B cell (primary cell): Measurements from ENCODE around the gene VOPP1. TPM values are rescaled to one million over a fixed set of nuclear protein-coding genes. Genes with fewer than 3 reads are reported as not detected.

Experiments
- ATAC-seq: fragments of 200-7000 bp; cut with Tn5 transposase; one replicate; pipeline ENCODE4 v1.10.0; 2021; ENCODE audit warnings: low read depth, mild to moderate bottlenecking, moderate number of reproducible peaks, moderate library complexity
- CTCF ChIA-PET: fragments of 350-600 bp; sonication (Branson Sonifier 250); formaldehyde crosslinking; loops from one replicate; lab custom pipeline; 2021; ENCODE audit warnings: antibody characterized with exemption, inconsistent platforms; lab: Charles Lee
- POLR2A ChIA-PET: fragments of 350-600 bp; sonication (Branson Sonifier 250); formaldehyde crosslinking; loops from one replicate; lab custom pipeline; 2021; ENCODE audit warnings: antibody characterized with exemption; lab: Charles Lee
- DNase-seq: peaks from one replicate; pipeline ENCODE4 v3.0.0; 2013
- H2AFZ ChIP-seq: 2 replicates; pipeline ENCODE4 v1.6.1; 2012; ENCODE audit warnings: mild to moderate bottlenecking, low read depth, low read length; ENCODE audit not compliant: insufficient read depth, poor library complexity, severe bottlenecking
- H3K27ac ChIP-seq, 2 donors: 1 replicate in 1 of 2; 2 replicates in 1 of 2; pipeline ENCODE4 v1.5.1; 2012 to 2013; ENCODE audit warnings: low read length in 2 of 2, mild to moderate bottlenecking in 2 of 2, moderate library complexity in 1 of 2
- H3K27me3 ChIP-seq, 4 experiments: fragments of 200-600 bp in 1 of 4; sonication (generic) in 1 of 4; replicated peaks in 1 of 4; 1 replicate in 2 of 4; 2 replicates in 2 of 4; pipeline versions ENCODE4 v1.6.1 to v1.7.0; 2013 to 2016; ENCODE audit warnings: low read length in 3 of 4, mild to moderate bottlenecking in 2 of 4, mixed read lengths in 1 of 4, moderate library complexity in 1 of 4; ENCODE audit not compliant: insufficient read depth in 4 of 4, control insufficient read depth in 3 of 4; ENCODE audit errors: control extremely low read depth in 1 of 4
- H3K36me3 ChIP-seq, 2 experiments: replicated peaks in 1 of 2; 1 replicate in 1 of 2; 2 replicates in 1 of 2; pipeline versions ENCODE4 v1.6.1 to v1.7.1; 2013; ENCODE audit warnings: low read length in 1 of 2; ENCODE audit not compliant: insufficient read depth in 2 of 2, control insufficient read depth in 1 of 2; ENCODE audit errors: control extremely low read depth in 1 of 2, extremely low read depth in 1 of 2
- H3K4me1 ChIP-seq, 2 donors: fragments of 200-600 bp in 1 of 2; sonication (generic) in 1 of 2; 1 replicate in 1 of 2; 2 replicates in 1 of 2; pipeline versions ENCODE4 v1.5.1 to v1.6.1; 2013 to 2017; ENCODE audit warnings: low read length in 2 of 2; ENCODE audit not compliant: control insufficient read depth in 2 of 2, insufficient read depth in 2 of 2
- H3K4me2 ChIP-seq: replicated peaks from 2 replicates; pipeline ENCODE3; 2012; ENCODE audit warnings: mild to moderate bottlenecking, low read depth, low read length; ENCODE audit not compliant: poor library complexity, severe bottlenecking
- H3K4me3 ChIP-seq, 5 experiments: fragments of 200-600 bp in 1 of 5; sonication (generic) in 1 of 5; 1 replicate in 3 of 5; 2 replicates in 2 of 5; pipeline versions ENCODE4 v1.5.1 to v1.7.0; 2011 to 2016; ENCODE audit warnings: low read length in 4 of 5, mild to moderate bottlenecking in 4 of 5, low read depth in 2 of 5, control low read depth in 1 of 5, moderate library complexity in 1 of 5; ENCODE audit not compliant: insufficient read depth in 1 of 5; ENCODE audit errors: control extremely low read depth in 1 of 5, extremely low read depth in 1 of 5
- H3K79me2 ChIP-seq: fragments of 200-600 bp; sonication (generic); one replicate; pipeline ENCODE4 v1.6.0; 2016; ENCODE audit warnings: low read length; ENCODE audit not compliant: control insufficient read depth, insufficient read depth
- H3K9ac ChIP-seq: fragments of 200-600 bp; sonication (generic); 2 replicates; pipeline ENCODE4 v1.6.1; 2017; ENCODE audit warnings: mild to moderate bottlenecking, low read length, moderate library complexity
- H3K9me3 ChIP-seq, 3 donors: one replicate each; pipeline versions ENCODE4 v1.6.1 to v1.7.1; 2013; ENCODE audit warnings: low read length in 2 of 3; ENCODE audit not compliant: control insufficient read depth in 2 of 3, insufficient read depth in 1 of 3; ENCODE audit errors: control extremely low read depth in 1 of 3
- H4K20me1 ChIP-seq: 2 replicates; pipeline ENCODE4 v1.6.0; 2012; ENCODE audit warnings: mild to moderate bottlenecking, low read length; ENCODE audit not compliant: insufficient read depth, control insufficient read depth, poor library complexity, severe bottlenecking
- H3K27ac Mint-ChIP-seq: one replicate; pipeline ENCODE4 v1.8.0; 2021; ENCODE audit warnings: mixed read lengths
- H3K27me3 Mint-ChIP-seq: one replicate; pipeline ENCODE4 v1.8.0; 2021; ENCODE audit warnings: mixed read lengths
- H3K4me1 Mint-ChIP-seq: one replicate; pipeline ENCODE4 v1.8.0; 2021; ENCODE audit warnings: mixed read lengths
- H3K4me3 Mint-ChIP-seq: one replicate; pipeline ENCODE4 v1.8.0; 2021; ENCODE audit warnings: mixed read lengths
- H3K9me3 Mint-ChIP-seq: one replicate; pipeline ENCODE4 v1.8.0; 2022; ENCODE audit warnings: mixed read lengths; ENCODE audit not compliant: insufficient read depth
- CTCF ChIP-seq: fragments of 200-600 bp; IDR thresholded peaks from one replicate; pipeline ENCODE4 v1.8.0; 2022; ENCODE audit warnings: antibody characterized with exemption, mild to moderate bottlenecking
- EZH2 ChIP-seq: IDR thresholded peaks from 2 replicates; pipeline ENCODE4 v1.6.1; 2012; ENCODE audit warnings: borderline replicate concordance, low read depth, mild to moderate bottlenecking, moderate library complexity, low read length; ENCODE audit not compliant: insufficient read depth, poor library complexity, severe bottlenecking
- WGBS: methylation state at CpG from one replicate; pipeline ENCODE4 v1.1.5; 2013; ENCODE audit warnings: missing lambda C conversion rate; ENCODE audit not compliant: insufficient coverage; 5-methylcytosine and 5-hydroxymethylcytosine counted together
- intact Hi-C: fragments of 100-400 bp; cut with micrococcal nuclease; formaldehyde crosslinking; loops from one replicate; pipeline ENCODE4 v1.10.0; 2022
- polyA plus RNA-seq: library from polyadenylated mRNA; depleted of rRNA; stranded (reverse); fragments of >200 nt; gene quantifications from 2 replicates; pipeline ENCODE4 v1.2.3, GENCODE V29; 2012
- total RNA-seq, 2 donors: library from RNA; stranded (reverse); fragments of 120-200 nt in 1 of 2; gene quantifications; 1 replicate in 1 of 2; 2 replicates in 1 of 2; pipeline versions ENCODE4 v1.2.3 to v1.2.4, GENCODE V29; 2013 to 2022

Gene VOPP1
- total and polyA plus RNA-seq, 2 donors (not counting 1 experiment from before 2014, with no cell fraction given): 53.2 to 256 TPM

GRCh38 chr7:55590517-55591281 lies 18.4 kb upstream of the VOPP1 start:
- H3K79me2 ChIP-seq: no peaks in the 10 kb centered on the region
- no peaks in the 10 kb centered on the region for H3K9me3 ChIP-seq
- no peaks in the 10 kb centered on the region for H4K20me1 ChIP-seq
- H3K36me3 ChIP-seq: no peaks in the 10 kb centered on the region
- ChIA-PET POLR2A (no interaction called here), CTCF (interaction anchor here (1.6 kb wide), 1 partner anchor 69 kb away, joined by 6 read pairs; no protein-coding TSS in a partner anchor)
- Mint-ChIP-seq H3K4me3 (no peak overlapping the region), H3K4me1 (peaks cover 24% of the 10 kb centered on the region), H3K27ac (no peak overlapping the region), H3K9me3 (no peaks in the 10 kb centered on the region), H3K27me3 (no peaks in the 10 kb centered on the region)
- intact Hi-C loops: loop anchor here (10.0 kb wide), 1 partner anchor 306 kb away; no protein-coding TSS in a partner anchor
- no peak overlapping the region for H3K9ac ChIP-seq
- no peak overlapping the region for H3K4me2 ChIP-seq
- DNase-seq: no peak
- ATAC-seq: no peak
- H3K27ac ChIP-seq: no peak overlapping the region
- WGBS: 63% methylated on average over 6 of the region's 8 CpGs
- H2AFZ ChIP-seq: no peak overlapping the region
- peaks cover 0 to 6% (median 0%) of the 10 kb centered on the region in 4 experiments for H3K27me3 ChIP-seq
- H3K4me1 ChIP-seq: peaks cover 0 to 17% of the 10 kb centered on the region in 2 donors
- TF ChIP-seq CTCF (no peak), EZH2 (no peak)
- no peak overlapping the region for H3K4me3 ChIP-seq

GRCh38 chr7:55589905-55590304 lies 17.6 kb upstream of the VOPP1 start:
- H3K4me2 ChIP-seq: no peak overlapping the region
- peaks cover 0 to 6% (median 0%) of the 10 kb centered on the region in 4 experiments for H3K27me3 ChIP-seq
- Mint-ChIP-seq H3K27ac (no peak overlapping the region), H3K27me3 (no peaks in the 10 kb centered on the region), H3K4me1 (peaks cover 29% of the 10 kb centered on the region), H3K9me3 (no peaks in the 10 kb centered on the region), H3K4me3 (no peak overlapping the region)
- intact Hi-C loops: loop anchor here (10.0 kb wide), 1 partner anchor 305 kb away; no protein-coding TSS in a partner anchor
- DNase-seq: no peak
- ChIA-PET POLR2A (no interaction called here), CTCF (interaction anchor here (0.9 to 1.6 kb wide), 2 partner anchors 8 to 68 kb away, joined by 3 to 6 read pairs; no protein-coding TSS in a partner anchor)
- no peak overlapping the region for H3K27ac ChIP-seq
- no peak overlapping the region for H3K4me3 ChIP-seq
- no peaks in the 10 kb centered on the region for H3K9me3 ChIP-seq
- H4K20me1 ChIP-seq: no peaks in the 10 kb centered on the region
- 83% methylated on average over 1 of the region's 1 CpG for WGBS
- H3K4me1 ChIP-seq: peaks cover 4 to 24% of the 10 kb centered on the region in 2 donors
- TF ChIP-seq CTCF: no peak
- no peak for TF ChIP-seq EZH2
- H3K36me3 ChIP-seq: no peaks in the 10 kb centered on the region
- H3K9ac ChIP-seq: no peak overlapping the region
- no peaks in the 10 kb centered on the region for H3K79me2 ChIP-seq
- no peak overlapping the region for H2AFZ ChIP-seq
- ATAC-seq: no peak
